Tibial nerve (tissue), 4 donors: Measurements from ENCODE around the gene CCDC74A.
"Not testable (repeated sequence)": the region's sequence is repeated elsewhere in the genome, so short reads cannot be mapped to it uniquely, and the experiment has no call there.

ENCODE experiments used
- CTCF ChIP-seq, 5 experiments: fragments of 200-600 bp in 3 of 5; fragments of 450-650 bp in 2 of 5; sonication (generic) in 3 of 5; IDR thresholded peaks; one replicate each; pipeline ENCODE4 v1.5.1; 2016 to 2019; ENCODE audit warnings: antibody characterized with exemption in 5 of 5, mild to moderate bottlenecking in 3 of 5, moderate library complexity in 2 of 5
- EP300 ChIP-seq, 2 donors: sonication (generic); formaldehyde crosslinking; IDR thresholded peaks; one replicate each; pipeline ENCODE4 v1.6.1; 2017; ENCODE audit warnings: antibody characterized with exemption in 2 of 2, mild to moderate bottlenecking in 1 of 2
- POLR2A ChIP-seq, 2 donors: fragments of 450-650 bp; IDR thresholded peaks; one replicate each; pipeline ENCODE4 v1.6.1; 2017; ENCODE audit warnings: antibody characterized with exemption in 2 of 2, mild to moderate bottlenecking in 2 of 2, moderate library complexity in 2 of 2

DNA sequence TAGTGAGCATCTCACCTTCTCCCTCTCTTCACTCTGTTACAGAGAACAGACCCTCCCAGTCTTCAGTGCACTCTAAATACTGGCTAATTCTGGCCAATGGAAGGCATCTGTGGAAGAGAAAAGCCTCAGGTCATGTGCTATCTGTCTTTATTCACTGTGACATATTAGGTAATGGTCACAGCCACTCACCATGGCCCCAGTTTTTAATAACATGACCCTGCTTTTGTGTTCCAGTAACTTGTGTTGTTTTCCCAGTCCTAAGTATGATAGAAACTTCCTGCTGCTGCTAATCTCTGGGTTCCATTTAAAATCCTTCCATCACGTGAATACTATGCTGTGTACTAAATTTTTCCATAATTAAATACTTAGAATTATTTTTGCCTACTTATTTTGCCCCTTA is 40.7 kb downstream of the CCDC74A start:
- not testable (repeated sequence) for TF ChIP-seq CTCF, POLR2A, EP300 (IDR thresholded peaks at IDR 0.05)
